ENCODE measurements around the gene LSM2.

LSM2 gene

GRCh38 chr6:31769684-31770371, 36.9 kb downstream of the LSM2 start:
- no peak overlapping the region for H3K4me3 ChIP-seq (ENCODE audit: low read depth, low read length)
- DNase-seq (ENCODE audit: low read depth) = no peak
- peak; percentile 94 for TF ChIP-seq CTCF (IDR thresholded peaks at IDR 0.05; ENCODE audit: low read depth, low read length, missing control alignments)

GRCh38 chr6:31768363-31769257, 38.2 kb downstream of the LSM2 start:
- no peak for TF ChIP-seq CTCF (IDR thresholded peaks at IDR 0.05; ENCODE audit: low read depth, low read length, missing control alignments)
- no peak for DNase-seq (ENCODE audit: low read depth)
- no peak overlapping the region for H3K4me3 ChIP-seq (ENCODE audit: low read depth, low read length)

GRCh38 chr6:31767096-31767645, 39.6 kb downstream of the LSM2 start:
- no peak for DNase-seq (ENCODE audit: low read depth)
- TF ChIP-seq CTCF (IDR thresholded peaks at IDR 0.05; ENCODE audit: low read depth, low read length, missing control alignments) = no peak
- no peak overlapping the region for H3K4me3 ChIP-seq (ENCODE audit: low read depth, low read length)

- H3K4me3 ChIP-seq (ENCODE audit: low read depth, low read length) = no peak overlapping the region
- no peak for DNase-seq (ENCODE audit: low read depth)
- no peak for TF ChIP-seq CTCF (IDR thresholded peaks at IDR 0.05; ENCODE audit: low read depth, low read length, missing control alignments)
Measured at GRCh38 chr6:31765910-31766794, 40.6 kb downstream of the LSM2 start.

- DNase-seq (ENCODE audit: low read depth) = no peak
- no peak overlapping the region for H3K4me3 ChIP-seq (ENCODE audit: low read depth, low read length)
- no peak for TF ChIP-seq CTCF (IDR thresholded peaks at IDR 0.05; ENCODE audit: low read depth, low read length, missing control alignments)
Measured at GRCh38 chr6:31765559-31765909, 41.2 kb downstream of the LSM2 start.

GRCh38 chr6:31764198-31764597, 42.6 kb downstream of the LSM2 start:
- TF ChIP-seq CTCF (IDR thresholded peaks at IDR 0.05; ENCODE audit: low read depth, low read length, missing control alignments) = no peak
- no peak for DNase-seq (ENCODE audit: low read depth)
- H3K4me3 ChIP-seq (ENCODE audit: low read depth, low read length) = no peak overlapping the region
